Activated CD8-positive, alpha-beta memory T cell treated with anti-CD3 and anti-CD28 coated beads, Interleukin-2, amount 50 U/mL, for 48 hours (primary cell): ENCODE measurements around the gene IP6K2.

Experiments
- DNase-seq: peaks from one replicate; pipeline ENCODE4 v3.0.0-alpha.2; 2020

IP6K2 gene

GRCh38 chr3:48688032-48688736 lies 28.8 kb downstream of the IP6K2 start:
- no peak for DNase-seq

GRCh38 chr3:48687220-48687678 lies 29.8 kb downstream of the IP6K2 start:
- no peak for DNase-seq

- DNase-seq: no peak
These were observed 30.3 kb downstream of the IP6K2 start for GRCh38 chr3:48686538-48687219.

- peak; percentile 98 for DNase-seq
These were observed 31.2 kb downstream of the IP6K2 start, which contains the start of gene NCKIPSD for GRCh38 chr3:48685603-48686511. NCKIPSD (minus strand) TSS chr3:48685915; CDS start chr3:48685807, 108 bp downstream.

- no peak for DNase-seq
These were observed 31.8 kb downstream of the IP6K2 start for GRCh38 chr3:48685293-48685602.

- DNase-seq: no peak
These were observed 32.4 kb downstream of the IP6K2 start for GRCh38 chr3:48684480-48685143.

- DNase-seq: no peak
These were observed 33.0 kb downstream of the IP6K2 start for GRCh38 chr3:48684054-48684349.

- DNase-seq: no peak
These were observed 34.2 kb downstream of the IP6K2 start for GRCh38 chr3:48682786-48683185.

- no peak for DNase-seq
These were observed 34.9 kb downstream of the IP6K2 start for GRCh38 chr3:48681974-48682610.

GRCh38 chr3:48681541-48681880 lies 35.5 kb downstream of the IP6K2 start:
- no peak for DNase-seq

GRCh38 chr3:48680811-48681540 lies 36.0 kb downstream of the IP6K2 start:
- no peak for DNase-seq

- DNase-seq: no peak
These were observed 37.3 kb downstream of the IP6K2 start for GRCh38 chr3:48679411-48680391.

- DNase-seq: no peak
These were observed 38.2 kb downstream of the IP6K2 start for GRCh38 chr3:48678566-48679380.

GRCh38 chr3:48678056-48678455 lies 39.0 kb downstream of the IP6K2 start:
- DNase-seq: no peak

GRCh38 chr3:48674505-48674904 lies 42.5 kb downstream of the IP6K2 start:
- DNase-seq: no peak

- DNase-seq: no peak
These were observed 44.5 kb downstream of the IP6K2 start for GRCh38 chr3:48672522-48672921.

- DNase-seq: no peak
These were observed 52.1 kb downstream of the IP6K2 start for GRCh38 chr3:48664929-48665328.

GRCh38 chr3:48664313-48664644 lies 52.7 kb downstream of the IP6K2 start:
- no peak for DNase-seq

GRCh38 chr3:48663489-48664312 lies 53.3 kb downstream of the IP6K2 start:
- peak; percentile 96 for DNase-seq
